Activated T-cell treated with anti-CD3 and anti-CD28 coated beads for 48 hours (primary cell): Measurements from ENCODE around the gene RABL6.
"Not testable (repeated sequence)": the region's sequence is repeated elsewhere in the genome, so short reads cannot be mapped to it uniquely, and the experiment has no call there.

ENCODE experiments used
- DNase-seq: peaks from one replicate; pipeline ENCODE4 v3.0.0-alpha.2; 2020; ENCODE audit warnings: low read depth

RABL6 gene

GRCh38 chr9:136807281-136808074, at the start of gene RABL6:
RABL6 (plus strand) TSS chr9:136807948; CDS start chr9:136808197, 249 bp downstream.
- peak; percentile 81 for DNase-seq

GRCh38 chr9:136759001-136759400, 48.7 kb upstream of the RABL6 start:
- DNase-seq = no peak

- DNase-seq = no peak
Measured at GRCh38 chr9:136759436-136760325, 48.1 kb upstream of the RABL6 start.

- no peak for DNase-seq
Measured at GRCh38 chr9:136760424-136760823, 47.3 kb upstream of the RABL6 start.

GRCh38 chr9:136760834-136761544, 46.8 kb upstream of the RABL6 start:
- not testable (repeated sequence) for DNase-seq

GRCh38 chr9:136761545-136761981, 46.2 kb upstream of the RABL6 start:
- DNase-seq = no peak

- no peak for DNase-seq
Measured at GRCh38 chr9:136762221-136762691, 45.5 kb upstream of the RABL6 start.

- DNase-seq = peak; percentile 61
Measured at GRCh38 chr9:136762915-136763648, 44.7 kb upstream of the RABL6 start.

- no peak for DNase-seq
Measured at GRCh38 chr9:136763649-136764035, 44.1 kb upstream of the RABL6 start.

GRCh38 chr9:136764301-136764891, 43.4 kb upstream of the RABL6 start, which contains the start of gene LCN15:
LCN15 (minus strand) TSS chr9:136764518; CDS start chr9:136764488, 30 bp downstream.
- DNase-seq = no peak

- no peak for DNase-seq
Measured at GRCh38 chr9:136765041-136765440, 42.7 kb upstream of the RABL6 start.

- not testable (repeated sequence) for DNase-seq
Measured at GRCh38 chr9:136765745-136766409, 41.9 kb upstream of the RABL6 start.

- DNase-seq = peak; percentile 44
Measured at GRCh38 chr9:136766410-136767120, 41.2 kb upstream of the RABL6 start.

- DNase-seq = peak; percentile 52
Measured at GRCh38 chr9:136769710-136770191, 38.0 kb upstream of the RABL6 start.

- DNase-seq = no peak
Measured at GRCh38 chr9:136771907-136772415, 35.8 kb upstream of the RABL6 start.

GRCh38 chr9:136773386-136774044, 34.2 kb upstream of the RABL6 start:
- DNase-seq = no peak

- DNase-seq = no peak
Measured at GRCh38 chr9:136774416-136775045, 33.2 kb upstream of the RABL6 start.

- DNase-seq = no peak
Measured at GRCh38 chr9:136775191-136775590, 32.6 kb upstream of the RABL6 start.
